Measurements from ENCODE around the gene NRBF2. TPM values are rescaled to one million over a fixed set of nuclear protein-coding genes. Genes with fewer than 3 reads are reported as not detected.
A peak's percentile ranks its signal among the peaks of the same experiment; 100 is the strongest.

Gene NRBF2
- total RNA-seq, 2 experiments from 2014 or later: 25.3 to 25.6 TPM

- no peak for ATAC-seq (ENCODE audit: poor library complexity)
- POLR2A ChIA-PET: interaction anchor here (0.7 to 1.2 kb wide), 2 partner anchors 13 to 55 kb away, joined by 3 to 4 read pairs; no protein-coding TSS in a partner anchor
- no peak overlapping the region for H3K27ac ChIP-seq (ENCODE audit: low read depth in 1 of 2, low read length in 2 of 2)
- H3K4me3 ChIP-seq (ENCODE audit: low read length): no peak overlapping the region
- intact Hi-C loops (cut with DNase I, micrococcal nuclease): no loop called here
- H3K9me3 Mint-ChIP-seq: no peaks in the 10 kb centered on the region
- H3K9me3 ChIP-seq (ENCODE audit: control insufficient read depth in 1 of 2, insufficient read depth in 1 of 2, low read length in 2 of 2): no peaks in the 10 kb centered on the region
- no peaks in the 10 kb centered on the region for H3K4me1 ChIP-seq (ENCODE audit: insufficient read depth, low read length)
- peak in 1 of 14 experiments; percentile 23 for DNase-seq
- peaks cover 99% of the 10 kb centered on the region for H3K36me3 Mint-ChIP-seq (ENCODE audit: low read depth)
- peaks cover 27% of the 10 kb centered on the region for H3K4me1 Mint-ChIP-seq (ENCODE audit: low read depth)
- TF ChIP-seq CTCF (IDR thresholded peaks at IDR 0.05): no peak
- H3K36me3 ChIP-seq (ENCODE audit: insufficient read depth, low read length): peaks cover 78% of the 10 kb centered on the region
- no peaks in the 10 kb centered on the region for H3K27me3 ChIP-seq (ENCODE audit: control insufficient read depth in 1 of 2, insufficient read depth in 2 of 2, low read length in 2 of 2)
- CTCF ChIA-PET: interaction anchor here (1.0 kb wide), 1 partner anchor 51 kb away, joined by 3 read pairs; no protein-coding TSS in a partner anchor
- no peaks in the 10 kb centered on the region for H3K27me3 Mint-ChIP-seq
- H3K4me3 Mint-ChIP-seq: no peak overlapping the region
- H3K27ac Mint-ChIP-seq: peak overlapping the region; percentile 62
Measured at GRCh38 chr10:63173468-63174232, 40.5 kb downstream of the NRBF2 start.

GRCh38 chr10:63175534-63175933 is 42.4 kb downstream of the NRBF2 start:
- Histone ChIP-seq H3K4me3 (ENCODE audit: low read length) (no peak overlapping the region), H3K9me3 (ENCODE audit: control insufficient read depth in 1 of 2, insufficient read depth in 1 of 2, low read length in 2 of 2) (no peaks in the 10 kb centered on the region), H3K4me1 (ENCODE audit: insufficient read depth, low read length) (no peaks in the 10 kb centered on the region), H3K36me3 (ENCODE audit: insufficient read depth, low read length) (peaks cover 72% of the 10 kb centered on the region), H3K27me3 (ENCODE audit: control insufficient read depth in 1 of 2, insufficient read depth in 2 of 2, low read length in 2 of 2) (no peaks in the 10 kb centered on the region), H3K27ac (ENCODE audit: low read depth in 1 of 2, low read length in 2 of 2) (no peak overlapping the region)
- ATAC-seq (ENCODE audit: poor library complexity) (peak; percentile 23), DNase-seq (no peak)
- intact Hi-C loops (cut with DNase I, micrococcal nuclease): no loop called here
- no peaks in the 10 kb centered on the region for H3K27me3 Mint-ChIP-seq
- H3K27ac Mint-ChIP-seq: no peak overlapping the region
- POLR2A ChIA-PET: interaction anchor here (1.4 kb wide), 1 partner anchor 9 kb away, joined by 5 read pairs; no protein-coding TSS in a partner anchor
- TF ChIP-seq CTCF (IDR thresholded peaks at IDR 0.05): no peak
- H3K4me1 Mint-ChIP-seq (ENCODE audit: low read depth): peaks cover 21% of the 10 kb centered on the region
- H3K9me3 Mint-ChIP-seq: no peaks in the 10 kb centered on the region
- H3K36me3 Mint-ChIP-seq (ENCODE audit: low read depth): peaks cover 91% of the 10 kb centered on the region
- CTCF ChIA-PET: no interaction called here
- no peak overlapping the region for H3K4me3 Mint-ChIP-seq

GRCh38 chr10:63192826-63193225 is 59.7 kb downstream of the NRBF2 start:
- no peak overlapping the region for H3K27ac ChIP-seq (ENCODE audit: low read depth in 1 of 2, low read length in 2 of 2)
- H3K36me3 ChIP-seq (ENCODE audit: insufficient read depth, low read length): peaks cover 81% of the 10 kb centered on the region
- ChIA-PET CTCF (no interaction called here), POLR2A (no interaction called here)
- H3K9me3 Mint-ChIP-seq: no peaks in the 10 kb centered on the region
- peak overlapping the region; percentile 28 for H3K27ac Mint-ChIP-seq
- DNase-seq: no peak
- H3K27me3 ChIP-seq (ENCODE audit: control insufficient read depth in 1 of 2, insufficient read depth in 2 of 2, low read length in 2 of 2): no peaks in the 10 kb centered on the region
- peaks cover 91% of the 10 kb centered on the region for H3K36me3 Mint-ChIP-seq (ENCODE audit: low read depth)
- no peak for ATAC-seq (ENCODE audit: poor library complexity)
- H3K4me3 Mint-ChIP-seq: no peak overlapping the region
- H3K4me3 ChIP-seq (ENCODE audit: low read length): no peak overlapping the region
- intact Hi-C loops (cut with DNase I, micrococcal nuclease): no loop called here
- peaks cover 4% of the 10 kb centered on the region for H3K4me1 Mint-ChIP-seq (ENCODE audit: low read depth)
- TF ChIP-seq CTCF (IDR thresholded peaks at IDR 0.05): no peak
- H3K4me1 ChIP-seq (ENCODE audit: insufficient read depth, low read length): no peaks in the 10 kb centered on the region
- H3K27me3 Mint-ChIP-seq: no peaks in the 10 kb centered on the region
- no peaks in the 10 kb centered on the region for H3K9me3 ChIP-seq (ENCODE audit: control insufficient read depth in 1 of 2, insufficient read depth in 1 of 2, low read length in 2 of 2)
